GM12878 (cell line): ENCODE results near the gene ADGRA3. TPM values are rescaled to one million over a fixed set of nuclear protein-coding genes. Genes with fewer than 3 reads are reported as not detected.

Experiments used
- ATAC-seq: fragments of 200-7000 bp; cut with Tn5 transposase; 3 replicates; pipeline ENCODE4 v1.9.1; 2020; ENCODE audit warnings: mild to moderate bottlenecking, moderate library complexity
- BruUV-seq: library from RNA; stranded (reverse); fragments of 400-500 nt; replicated peaks from 2 replicates; lab custom pipeline; 2021; lab: Mats Ljungman, UMichigan
- CTCF ChIA-PET: fragments of 300-600 bp; sonication (Branson Sonifier 250); formaldehyde crosslinking; extraction: SDS; loops from one replicate; lab custom pipeline; 2021; ENCODE audit warnings: inconsistent platforms; lab: Yijun Ruan, JAX
- POLR2A ChIA-PET: fragments of 350-600 bp; formaldehyde crosslinking; extraction: SDS; loops from one replicate; lab custom pipeline; 2021; ENCODE audit warnings: inconsistent platforms; lab: Charles Lee
- RAD21 ChIA-PET: fragments of 300-600 bp; sonication (Branson Sonifier 250); formaldehyde crosslinking; loops from one replicate; lab custom pipeline; 2023; ENCODE audit warnings: antibody characterized with exemption; ENCODE audit not compliant: unreplicated experiment; lab: Charles Lee
- SMC1A ChIA-PET: fragments of 300-600 bp; sonication (Branson Sonifier 250); formaldehyde crosslinking; loops from one replicate; lab custom pipeline; 2023; ENCODE audit not compliant: unreplicated experiment, uncharacterized antibody; lab: Charles Lee
- DNase-seq: peaks from one replicate; pipeline ENCODE4 v3.0.0-alpha.2; 2011; ENCODE audit warnings: low read depth, low spot score
- FAIRE-seq: peaks from 3 replicates; lab custom pipeline; 2011; peaks lifted over from hg19 to GRCh38; lab: Jason Lieb, UNC
- H2AFZ ChIP-seq: 2 replicates; pipeline ENCODE4 v1.6.0; 2011; ENCODE audit warnings: low read depth, low read length, control low read depth; ENCODE audit not compliant: control insufficient read depth
- H3K27ac ChIP-seq: 2 replicates; pipeline ENCODE4 v1.5.1; 2011; ENCODE audit warnings: control low read depth; ENCODE audit not compliant: control insufficient read depth, insufficient read depth
- H3K27me3 ChIP-seq, 2 experiments: replicated peaks in 1 of 2; 2 replicates each; pipeline versions ENCODE4 v1.6.0 to v1.6.1; 2011; ENCODE audit warnings: low read length in 1 of 2; ENCODE audit not compliant: control insufficient read depth in 2 of 2, insufficient read depth in 2 of 2
- H3K36me3 ChIP-seq, 2 experiments: 2 replicates each; pipeline ENCODE4 v1.5.1; 2011; ENCODE audit warnings: low read length in 1 of 2; ENCODE audit not compliant: control insufficient read depth in 2 of 2, insufficient read depth in 2 of 2
- H3K4me1 ChIP-seq: 2 replicates; pipeline ENCODE4 v1.6.1; 2011; ENCODE audit warnings: mild to moderate bottlenecking, low read length, moderate library complexity, mixed read lengths; ENCODE audit not compliant: control insufficient read depth, insufficient read depth
- H3K4me2 ChIP-seq: 2 replicates; pipeline ENCODE4 v1.6.0; 2011; ENCODE audit warnings: control low read depth; ENCODE audit not compliant: control insufficient read depth, insufficient read depth
- H3K4me3 ChIP-seq: fragments of 200-600 bp; sonication (generic); 2 replicates; pipeline ENCODE4 v1.5.1; 2016
- H3K79me2 ChIP-seq: 2 replicates; pipeline ENCODE4 v1.6.0; 2011; ENCODE audit warnings: low read length; ENCODE audit not compliant: control insufficient read depth, insufficient read depth
- H3K9ac ChIP-seq: 2 replicates; pipeline ENCODE4 v1.8.0; 2011; ENCODE audit warnings: low read length, control low read depth, mixed read lengths; ENCODE audit not compliant: control insufficient read depth, insufficient read depth
- H3K9me3 ChIP-seq: replicated peaks from 3 replicates; pipeline ENCODE4 v1.5.1; 2011; ENCODE audit warnings: mild to moderate bottlenecking, low read length; ENCODE audit not compliant: control insufficient read depth, insufficient read depth
- H4K20me1 ChIP-seq: 2 replicates; pipeline ENCODE4 v1.6.0; 2011; ENCODE audit not compliant: control insufficient read depth, insufficient read depth
- CREB1 ChIP-seq: IDR thresholded peaks from 2 replicates; pipeline ENCODE4 v1.6.1; 2012; ENCODE audit warnings: low read depth, mild to moderate bottlenecking, inconsistent platforms
- EP300 ChIP-seq, 2 experiments: fragments of 150-350 bp in 1 of 2; IDR thresholded peaks; 2 replicates each; pipeline ENCODE4 v1.6.1; 2011 to 2012; ENCODE audit warnings: low read depth in 2 of 2, low read length in 2 of 2, borderline replicate concordance in 1 of 2, improper control_type of control experiment in 1 of 2, inconsistent platforms in 1 of 2; ENCODE audit not compliant: control insufficient read depth in 1 of 2
- FOXM1 ChIP-seq: IDR thresholded peaks from 2 replicates; pipeline ENCODE4 v1.6.1; 2012; ENCODE audit warnings: low read depth, mild to moderate bottlenecking, inconsistent platforms, low read length, moderate library complexity
- JUNB ChIP-seq: IDR thresholded peaks from 2 replicates; pipeline ENCODE4 v1.6.1; 2016; ENCODE audit warnings: antibody characterized with exemption, mild to moderate bottlenecking
- NR2C2 ChIP-seq: IDR thresholded peaks from 2 replicates; pipeline ENCODE4 v1.6.1; 2011; ENCODE audit warnings: borderline replicate concordance, low read depth; ENCODE audit not compliant: control insufficient read depth, insufficient read length
- RAD51 ChIP-seq: fragments of 450-650 bp; IDR thresholded peaks from 2 replicates; pipeline ENCODE4 v1.6.1; 2016; ENCODE audit warnings: moderate library complexity, mild to moderate bottlenecking, inconsistent platforms
- ZNF274 ChIP-seq: IDR thresholded peaks from one replicate; pipeline ENCODE4 v1.8.0; 2011; ENCODE audit not compliant: insufficient read length, insufficient read depth
- ZNF384 ChIP-seq: IDR thresholded peaks from 2 replicates; pipeline ENCODE4 v1.6.1; 2012; ENCODE audit warnings: low read depth, mild to moderate bottlenecking, low read length, improper control_type of control experiment, borderline replicate concordance
- WGBS: methylation state at CpG from one replicate; pipeline ENCODE4 v1.1.6; 2016; ENCODE audit warnings: low lambda C conversion rate; ENCODE audit not compliant: insufficient replicate concordance, insufficient coverage; ENCODE audit errors: missing lambda C conversion rate; 5-methylcytosine and 5-hydroxymethylcytosine counted together
- in situ Hi-C: fragments of 300-500 bp; cut with MboI; formaldehyde crosslinking; loops from 9 replicates; pipeline ENCODE4 v1.14.3; 2018; ENCODE audit warnings: mixed read lengths
- intact Hi-C: fragments of 100-400 bp; cut with micrococcal nuclease; formaldehyde crosslinking; loops from one replicate; pipeline ENCODE4 v1.14.2; 2022; ENCODE audit not compliant: unreplicated experiment
- polyA plus RNA-seq, 11 experiments: library from polyadenylated mRNA; depleted of rRNA in 4 of 11; unstranded in 6 of 11; stranded (reverse) in 5 of 11; fragments of >200 nt; fragmentation: Nextera tagmentation in 4 of 11; fragmentation: Illumina TruSeq in 1 of 11; extraction: Ambion mirVana in 4 of 11; extraction: Trizol in 1 of 11; gene quantifications; 1 replicate in 1 of 11; 2 replicates in 10 of 11; pipeline versions ENCODE4 v1.2.1 to v1.2.3, GENCODE V29; 2011 to 2016; ENCODE audit warnings: inconsistent platforms in 2 of 11, missing spikeins in 2 of 11, low read depth in 1 of 11
- total RNA-seq, 4 experiments: library from RNA; depleted of rRNA in 3 of 4; stranded (reverse); fragments of >200 nt in 3 of 4; fragmentation: Illumina TruSeq in 1 of 4; extraction: Trizol in 1 of 4; gene quantifications; 2 replicates each; pipeline versions ENCODE4 v1.2.1 to v1.2.3, GENCODE V29; 2013 to 2021

Gene ADGRA3
- total and polyA plus RNA-seq, 10 of the 15 experiments (the other 5 are each of a cell fraction or from before 2014, with no cell fraction given): 0.24 to 66.2 (median 2.5) TPM

DNA sequence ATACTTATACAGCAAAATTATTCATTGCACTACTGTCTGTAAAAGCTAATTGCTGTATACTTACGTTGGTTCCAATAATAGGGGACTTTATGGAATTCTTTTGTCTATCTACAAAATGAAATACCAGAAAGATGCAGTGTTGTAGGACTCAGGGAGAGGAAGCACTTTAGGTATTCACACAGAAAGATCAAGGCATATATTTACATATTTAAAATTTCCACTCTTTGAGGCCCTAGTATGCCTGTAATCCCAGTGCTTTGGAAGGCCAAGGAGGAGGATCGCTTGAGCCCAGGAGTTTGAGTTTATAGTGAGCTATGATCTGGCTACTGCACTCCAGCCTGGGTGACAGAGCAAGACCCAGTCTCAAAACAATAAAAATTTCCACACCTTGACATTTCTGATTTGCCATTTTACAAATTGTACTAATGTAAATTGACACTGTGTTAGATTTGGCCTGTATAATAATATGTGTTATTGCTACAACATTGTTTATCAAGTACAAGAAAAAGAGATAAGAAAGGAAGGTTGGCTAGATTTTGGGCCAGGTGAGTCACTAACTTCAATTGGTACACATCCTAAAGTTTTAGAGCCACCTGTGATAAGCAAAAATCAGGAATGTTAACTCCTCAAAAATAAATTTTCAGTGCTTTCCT lies 35.1 kb downstream of the ADGRA3 start:
- no peaks in the 10 kb centered on the region for H3K79me2 ChIP-seq
- intact Hi-C loops: loop anchor here (5.0 kb wide), 1 partner anchor 116 kb away; no protein-coding TSS in a partner anchor
- H3K4me2 ChIP-seq: no peak overlapping the region
- CTCF ChIA-PET: interaction anchor here (0.7 to 1.9 kb wide), 6 partner anchors 38 to 127 kb away, joined by 3 to 5 read pairs (median 3); no protein-coding TSS in a partner anchor
- H3K9ac ChIP-seq: no peak overlapping the region
- POLR2A ChIA-PET: interaction anchor here (1.6 kb wide), 1 partner anchor 34 kb away, joined by 4 read pairs; no protein-coding TSS in a partner anchor
- H3K36me3 ChIP-seq: no peaks in the 10 kb centered on the region
- WGBS: 19% methylated on average over 2 of the region's 2 CpGs
- in situ Hi-C loops: no loop called here
- no TSS peak for BruUV-seq
- TF ChIP-seq CREB1 (no peak), RAD51 (no peak), ZNF274 (no peak), EP300 (IDR thresholded peaks at IDR 0.05; ENCODE audit: borderline replicate concordance in 1 of 2, control insufficient read depth in 1 of 2, low read depth in 2 of 2, low read length in 2 of 2) (no peak), NR2C2 (no peak), JUNB (no peak), ZNF384 (no peak), FOXM1 (no peak)
- no peaks in the 10 kb centered on the region for H3K9me3 ChIP-seq
- no peaks in the 10 kb centered on the region for H4K20me1 ChIP-seq
- RAD21 ChIA-PET: interaction anchor here (0.9 to 1.6 kb wide), 4 partner anchors 21 to 115 kb away, joined by 3 to 8 read pairs (median 3); no protein-coding TSS in a partner anchor
- ATAC-seq (no peak), DNase-seq (no peak), FAIRE-seq (no peak)
- no peak overlapping the region for H3K4me3 ChIP-seq
- no peaks in the 10 kb centered on the region for H3K27me3 ChIP-seq
- no peak overlapping the region for H2AFZ ChIP-seq
- H3K27ac ChIP-seq: no peak overlapping the region
- SMC1A ChIA-PET: interaction anchor here (0.7 to 1.9 kb wide), 4 partner anchors 10 to 26 kb away, joined by 3 to 7 read pairs (median 4); no protein-coding TSS in a partner anchor
- H3K4me1 ChIP-seq: no peaks in the 10 kb centered on the region
